Type B pancreatic cell (in vitro differentiated cells): ENCODE measurements around the gene CCNYL1. TPM values are rescaled to one million over a fixed set of nuclear protein-coding genes. Genes with fewer than 3 reads are reported as not detected.
A peak's percentile ranks its signal among the peaks of the same experiment; 100 is the strongest.
"Not testable (repeated sequence)": the region's sequence is repeated elsewhere in the genome, so short reads cannot be mapped to it uniquely, and the experiment has no call there.

ENCODE experiments used
- DNase-seq: peaks from one replicate; pipeline ENCODE4 v3.0.0; 2021; ENCODE audit warnings: mixed read lengths; ENCODE audit not compliant: unreplicated experiment; ENCODE audit errors: extremely low spot score
- H3K27ac Mint-ChIP-seq: 2 replicates; pipeline ENCODE4 v1.8.0; 2021; ENCODE audit warnings: mild to moderate bottlenecking, mixed read lengths
- H3K27me3 Mint-ChIP-seq: 2 replicates; pipeline ENCODE4 v1.8.0; 2021; ENCODE audit warnings: mixed read lengths
- H3K36me3 Mint-ChIP-seq: 2 replicates; pipeline ENCODE4 v1.8.0; 2021; ENCODE audit warnings: mixed read lengths
- H3K4me1 Mint-ChIP-seq: one replicate; pipeline ENCODE4 v1.8.0; 2021; ENCODE audit warnings: mixed read lengths; ENCODE audit not compliant: unreplicated experiment
- H3K4me3 Mint-ChIP-seq: 2 replicates; pipeline ENCODE4 v1.8.0; 2021; ENCODE audit warnings: mild to moderate bottlenecking, mixed read lengths
- H3K9me3 Mint-ChIP-seq: 2 replicates; pipeline ENCODE4 v1.8.0; 2021; ENCODE audit warnings: mixed read lengths
- CTCF ChIP-seq: fragments of 200-600 bp; sonication (generic); conservative IDR thresholded peaks from 2 replicates; pipeline ENCODE4 v1.5.0; 2021; ENCODE audit warnings: antibody characterized with exemption, mild to moderate bottlenecking
- total RNA-seq: library from RNA; stranded (reverse); gene quantifications from 2 replicates; pipeline ENCODE4 v1.2.1, GENCODE V29; 2021; ENCODE audit warnings: low replicate concordance

The CCNYL1 gene
- total RNA-seq, 1 donor from 2014 or later, result 20.8 TPM

GRCh38 chr2:207683438-207683837 lies 28.0 kb upstream of the CCNYL1 start:
- peak overlapping the region; percentile 43 for H3K4me3 Mint-ChIP-seq
- H3K4me1 Mint-ChIP-seq, result peaks cover 4% of the 10 kb centered on the region
- H3K27me3 Mint-ChIP-seq, result no peaks in the 10 kb centered on the region
- H3K9me3 Mint-ChIP-seq, result peaks cover 4% of the 10 kb centered on the region
- TF ChIP-seq CTCF, result no peak
- DNase-seq, result no peak
- H3K27ac Mint-ChIP-seq, result no peak overlapping the region
- H3K36me3 Mint-ChIP-seq, result no peaks in the 10 kb centered on the region

- Mint-ChIP-seq H3K4me1 (peaks cover 4% of the 10 kb centered on the region), H3K27me3 (no peaks in the 10 kb centered on the region), H3K27ac (peak overlapping the region; percentile 67), H3K9me3 (peaks cover 4% of the 10 kb centered on the region), H3K4me3 (no peak overlapping the region), H3K36me3 (no peaks in the 10 kb centered on the region)
- no peak for TF ChIP-seq CTCF
- DNase-seq, result no peak
These were observed 27.4 kb upstream of the CCNYL1 start for GRCh38 chr2:207683879-207684627.

GRCh38 chr2:207686812-207687211 lies 24.6 kb upstream of the CCNYL1 start:
- Mint-ChIP-seq H3K27me3 (no peaks in the 10 kb centered on the region), H3K9me3 (peaks cover 4% of the 10 kb centered on the region), H3K4me3 (no peak overlapping the region), H3K27ac (peak overlapping the region; percentile 70), H3K4me1 (peaks cover 4% of the 10 kb centered on the region), H3K36me3 (no peaks in the 10 kb centered on the region)
- no peak for TF ChIP-seq CTCF
- DNase-seq, result no peak

- H3K36me3 Mint-ChIP-seq, result no peaks in the 10 kb centered on the region
- H3K4me3 Mint-ChIP-seq, result no peak overlapping the region
- no peak for DNase-seq
- peaks cover 8% of the 10 kb centered on the region for H3K4me1 Mint-ChIP-seq
- no peak for TF ChIP-seq CTCF
- no peaks in the 10 kb centered on the region for H3K27me3 Mint-ChIP-seq
- peaks cover 4% of the 10 kb centered on the region for H3K9me3 Mint-ChIP-seq
- H3K27ac Mint-ChIP-seq, result no peak overlapping the region
These were observed 22.8 kb upstream of the CCNYL1 start for GRCh38 chr2:207688597-207688996.

GRCh38 chr2:207690845-207691461 lies 20.5 kb upstream of the CCNYL1 start:
- not testable (repeated sequence) for H3K27me3 Mint-ChIP-seq, H3K36me3 Mint-ChIP-seq, H3K27ac Mint-ChIP-seq, H3K9me3 Mint-ChIP-seq, H3K4me1 Mint-ChIP-seq, H3K4me3 Mint-ChIP-seq, DNase-seq
